H9 (cell line): ENCODE measurements around the gene CHD9. TPM values are rescaled to one million over a fixed set of nuclear protein-coding genes. Genes with fewer than 3 reads are reported as not detected.

Experiments used
- DNase-seq: peaks from one replicate; pipeline ENCODE4 v3.0.0-alpha.2; 2017
- H2AFZ ChIP-seq: one replicate; pipeline ENCODE4 v1.6.1; 2013; ENCODE audit warnings: mild to moderate bottlenecking, low read length, control low read depth, moderate library complexity
- H2AK5ac ChIP-seq: 2 replicates; pipeline ENCODE4 v1.6.1; 2013; ENCODE audit warnings: low read length, control low read depth, mixed read lengths; ENCODE audit not compliant: insufficient read length
- H2BK120ac ChIP-seq: one replicate; pipeline ENCODE4 v1.6.1; 2013; ENCODE audit warnings: low read depth, mild to moderate bottlenecking, low read length, control low read depth, inconsistent platforms; ENCODE audit not compliant: poor library complexity, severe bottlenecking
- H2BK12ac ChIP-seq: 2 replicates; pipeline ENCODE4 v1.6.1; 2013; ENCODE audit warnings: low read length, control low read depth, mixed read lengths, low read depth; ENCODE audit not compliant: insufficient read length
- H2BK15ac ChIP-seq: 2 replicates; pipeline ENCODE4 v1.6.1; 2013; ENCODE audit warnings: low read depth, low read length, control low read depth
- H2BK20ac ChIP-seq: one replicate; pipeline ENCODE4 v1.6.1; 2013; ENCODE audit warnings: low read depth, mild to moderate bottlenecking, low read length, control low read depth, inconsistent platforms; ENCODE audit not compliant: poor library complexity, severe bottlenecking
- H2BK5ac ChIP-seq: 2 replicates; pipeline ENCODE4 v1.6.1; 2013; ENCODE audit warnings: low read length, control low read depth, mixed read lengths; ENCODE audit not compliant: insufficient read length
- H3K14ac ChIP-seq: 2 replicates; pipeline ENCODE4 v1.6.1; 2013; ENCODE audit warnings: low read length, control low read depth; ENCODE audit not compliant: insufficient read depth
- H3K18ac ChIP-seq: 2 replicates; pipeline ENCODE4 v1.6.1; 2013; ENCODE audit warnings: low read depth, mild to moderate bottlenecking, mixed read lengths, low read length, control low read depth; ENCODE audit not compliant: insufficient read length
- H3K23ac ChIP-seq: 2 replicates; pipeline ENCODE4 v1.6.1; 2013; ENCODE audit warnings: low read length, control low read depth, mixed read lengths, low read depth; ENCODE audit not compliant: insufficient read length
- H3K23me2 ChIP-seq: 2 replicates; pipeline ENCODE4 v1.6.1; 2013; ENCODE audit warnings: low read depth, mild to moderate bottlenecking, mixed read lengths, low read length, control low read depth; ENCODE audit not compliant: insufficient read length, poor library complexity, severe bottlenecking
- H3K27ac ChIP-seq: 2 replicates; pipeline ENCODE4 v1.5.1; 2013; ENCODE audit warnings: low read length, control low read depth, mixed read lengths, low read depth; ENCODE audit not compliant: insufficient read length
- H3K27me3 ChIP-seq: 2 replicates; pipeline ENCODE4 v1.6.1; 2013; ENCODE audit warnings: low read length, control low read depth, inconsistent platforms; ENCODE audit not compliant: insufficient read depth
- H3K4ac ChIP-seq: 2 replicates; pipeline ENCODE4 v1.6.1; 2013; ENCODE audit warnings: low read depth, mild to moderate bottlenecking, control low read depth, inconsistent platforms, low read length, moderate library complexity
- H3K4me1 ChIP-seq: 2 replicates; pipeline ENCODE4 v1.6.1; 2013; ENCODE audit warnings: low read length, control low read depth, inconsistent platforms; ENCODE audit not compliant: insufficient read depth
- H3K4me2 ChIP-seq: 2 replicates; pipeline ENCODE4 v1.6.1; 2013; ENCODE audit warnings: low read length, control low read depth, mixed read lengths; ENCODE audit not compliant: insufficient read length, insufficient read depth
- H3K56ac ChIP-seq: 2 replicates; pipeline ENCODE4 v1.6.1; 2013; ENCODE audit warnings: low read depth, mild to moderate bottlenecking, mixed read lengths, low read length, control low read depth; ENCODE audit not compliant: insufficient read length
- H3K79me1 ChIP-seq: 2 replicates; pipeline ENCODE4 v1.6.1; 2013; ENCODE audit warnings: low read depth, mild to moderate bottlenecking, moderate library complexity, low read length, control low read depth, inconsistent platforms; ENCODE audit not compliant: insufficient read depth, poor library complexity, severe bottlenecking
- H3K79me2 ChIP-seq: 2 replicates; pipeline ENCODE4 v1.6.1; 2013; ENCODE audit warnings: low read length, control low read depth, inconsistent platforms; ENCODE audit not compliant: insufficient read depth
- H3K9ac ChIP-seq: 2 replicates; pipeline ENCODE4 v1.6.1; 2013; ENCODE audit warnings: low read length, control low read depth, mixed read lengths; ENCODE audit not compliant: insufficient read length; ENCODE audit errors: extremely low read depth
- H3K9me3 ChIP-seq: one replicate; pipeline ENCODE4 v1.6.1; 2013; ENCODE audit warnings: low read depth, low read length, inconsistent platforms; ENCODE audit not compliant: control insufficient read depth
- H3T11ph ChIP-seq: one replicate; pipeline ENCODE4 v1.6.1; 2013; ENCODE audit warnings: mild to moderate bottlenecking, low read length, control low read depth, inconsistent platforms
- H4K20me1 ChIP-seq: one replicate; pipeline ENCODE4 v1.6.1; 2013; ENCODE audit not compliant: control insufficient read depth, insufficient read length, insufficient read depth
- H4K5ac ChIP-seq: 2 replicates; pipeline ENCODE4 v1.6.1; 2013; ENCODE audit warnings: low read depth, mild to moderate bottlenecking, mixed read lengths, low read length, control low read depth; ENCODE audit not compliant: insufficient read length
- H4K8ac ChIP-seq: replicated peaks from 2 replicates; pipeline ENCODE4 v1.6.1; 2013; ENCODE audit warnings: low read length, control low read depth, mixed read lengths, low read depth; ENCODE audit not compliant: insufficient read length
- H4K91ac ChIP-seq: 2 replicates; pipeline ENCODE4 v1.6.1; 2013; ENCODE audit warnings: low read depth, mild to moderate bottlenecking, moderate library complexity, mixed read lengths, low read length, control low read depth; ENCODE audit not compliant: insufficient read length
- H3K27ac Mint-ChIP-seq, 3 experiments: 2 replicates in 2 of 3; 3 replicates in 1 of 3; pipeline ENCODE4 v1.8.0; 2020 to 2021; ENCODE audit warnings: mixed read lengths in 3 of 3, mild to moderate bottlenecking in 1 of 3, moderate library complexity in 1 of 3
- H3K27me3 Mint-ChIP-seq: 2 replicates; pipeline ENCODE4 v1.8.0; 2021; ENCODE audit warnings: low read depth, mild to moderate bottlenecking, moderate library complexity, mixed read lengths
- H3K36me3 Mint-ChIP-seq, 3 experiments: 2 replicates in 2 of 3; 3 replicates in 1 of 3; pipeline ENCODE4 v1.8.0; 2020 to 2021; ENCODE audit warnings: low read depth in 3 of 3, mixed read lengths in 3 of 3; ENCODE audit not compliant: insufficient read depth in 1 of 3
- H3K4me1 Mint-ChIP-seq, 2 experiments: 2 replicates each; pipeline ENCODE4 v1.8.0; 2020; ENCODE audit warnings: mixed read lengths in 2 of 2
- H3K4me3 Mint-ChIP-seq, 2 experiments: 2 replicates in 1 of 2; 3 replicates in 1 of 2; pipeline ENCODE4 v1.8.0; 2020 to 2021; ENCODE audit warnings: mild to moderate bottlenecking in 2 of 2, mixed read lengths in 2 of 2, moderate library complexity in 1 of 2
- H3K9me3 Mint-ChIP-seq, 2 experiments: 2 replicates in 1 of 2; 3 replicates in 1 of 2; pipeline ENCODE4 v1.8.0; 2020; ENCODE audit warnings: mild to moderate bottlenecking in 2 of 2, mixed read lengths in 2 of 2, moderate library complexity in 1 of 2
- CTCF ChIP-seq: fragments of 200-600 bp; sonication (generic); conservative IDR thresholded peaks from 3 replicates; pipeline ENCODE4 v1.8.0; 2021; ENCODE audit warnings: antibody characterized with exemption, mild to moderate bottlenecking
- WGBS: extraction: QIAGEN DNeasy Blood & Tissue Kit; methylation state at CpG from one replicate; pipeline ENCODE4 v1.1.7; 2013; ENCODE audit warnings: missing lambda C conversion rate, low lambda C conversion rate, mixed read lengths; ENCODE audit not compliant: insufficient read length; ENCODE audit errors: extremely low coverage; 5-methylcytosine and 5-hydroxymethylcytosine counted together
- total RNA-seq: library from RNA; stranded (reverse); gene quantifications from 2 replicates; pipeline ENCODE4 v1.2.1, GENCODE V29; 2021

Gene CHD9
- total RNA-seq, 1 experiment from 2014 or later = 46.2 TPM

- H2BK20ac ChIP-seq = no peak overlapping the region
- H3K9ac ChIP-seq = no peak overlapping the region
- no peak for TF ChIP-seq CTCF
- H4K8ac ChIP-seq = no peak overlapping the region
- no peak overlapping the region for H4K5ac ChIP-seq
- H3K23me2 ChIP-seq = peaks cover 4% of the 10 kb centered on the region
- no peak overlapping the region for H3K4ac ChIP-seq
- no peaks in the 10 kb centered on the region for H3K79me1 ChIP-seq
- 0 out of 2 replicates have a peak, but pooled peaks cover 3% of the 10 kb centered on the region for H3K79me2 ChIP-seq
- Mint-ChIP-seq H3K27me3 (no peaks in the 10 kb centered on the region), H3K4me3 (no peak overlapping the region; a peak in 1 of 5 replicates), H3K4me1 (peaks cover 24 to 34% of the 10 kb centered on the region in 2 experiments), H3K36me3 (peaks cover 0 to 2% (median 2%) of the 10 kb centered on the region in 3 experiments; a peak in 3 of 7 replicates), H3K9me3 (no peaks in the 10 kb centered on the region), H3K27ac (no peak overlapping the region)
- no peaks in the 10 kb centered on the region for H3K9me3 ChIP-seq
- H3K23ac ChIP-seq = no peak overlapping the region
- H4K20me1 ChIP-seq = no peaks in the 10 kb centered on the region
- no peak for DNase-seq
- H3K4me1 ChIP-seq = peaks cover 4% of the 10 kb centered on the region; the same call in 1 of the 2 replicates
- no peak overlapping the region for H3K18ac ChIP-seq
- no peak overlapping the region for H2AK5ac ChIP-seq
- H3T11ph ChIP-seq = no peak overlapping the region
- H3K14ac ChIP-seq = no peak overlapping the region
- no peak overlapping the region for H3K56ac ChIP-seq
- no peak overlapping the region for H2BK15ac ChIP-seq
- no peak overlapping the region for H2BK12ac ChIP-seq
- H2BK120ac ChIP-seq = no peak overlapping the region
- WGBS = no CpG with 5 or more reads among the region's 1 CpG
- H2AFZ ChIP-seq = no peak overlapping the region
- no peak overlapping the region for H2BK5ac ChIP-seq
- H3K27ac ChIP-seq = no peak overlapping the region
- H3K4me2 ChIP-seq = no peak overlapping the region
- no peak overlapping the region for H4K91ac ChIP-seq
- no peaks in the 10 kb centered on the region for H3K27me3 ChIP-seq
Observed at GRCh38 chr16:53100889-53101288, 46.1 kb downstream of the CHD9 start.
